HPDE6-E6E7 (cell line): ENCODE measurements around the gene PRRT3.
A peak's percentile ranks its signal among the peaks of the same experiment; 100 is the strongest.
"Not testable (repeated sequence)": the region's sequence is repeated elsewhere in the genome, so short reads cannot be mapped to it uniquely, and the experiment has no call there.

Experiments used
- DNase-seq: peaks from one replicate; pipeline ENCODE4 v3.0.0; 2011; ENCODE audit warnings: missing footprints; ENCODE audit errors: extremely low spot score

PRRT3 gene

DNA sequence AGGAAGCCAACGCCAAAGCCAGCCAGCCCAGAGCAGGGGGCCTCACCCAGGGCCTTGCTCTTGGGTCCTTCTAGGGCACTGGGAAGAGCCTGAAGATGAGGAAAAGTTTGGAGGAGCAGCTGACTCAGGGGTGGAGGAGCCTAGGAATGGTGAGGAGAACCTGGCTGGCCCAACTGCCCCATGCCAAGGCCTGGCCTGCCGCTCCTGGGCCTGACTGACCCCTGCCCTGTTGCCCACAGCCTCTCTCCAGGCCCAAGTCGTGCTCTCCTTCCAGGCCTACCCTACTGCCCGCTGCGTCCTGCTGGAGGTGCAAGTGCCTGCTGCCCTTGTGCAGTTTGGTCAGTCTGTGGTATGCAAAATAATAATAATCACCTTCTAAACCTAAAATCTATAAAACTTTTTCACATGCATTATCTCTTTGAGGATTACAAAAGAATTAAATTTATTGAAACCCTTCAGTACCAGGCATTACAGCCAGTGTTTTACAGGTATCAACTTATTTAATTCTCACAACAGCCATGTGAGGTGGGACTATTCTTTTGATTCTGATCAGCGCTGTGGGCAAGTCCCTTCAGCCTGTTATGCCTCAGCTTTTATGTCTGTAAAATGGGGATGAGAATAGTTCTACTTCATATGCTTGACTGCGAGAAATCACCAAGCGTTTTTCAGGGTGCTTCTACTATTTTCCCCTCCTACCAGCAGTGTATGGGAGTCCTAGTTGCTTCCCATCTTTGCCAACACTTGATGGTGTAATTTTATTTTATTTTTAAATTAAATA, 33.8 kb downstream of the PRRT3 start:
- no peak for DNase-seq

DNA sequence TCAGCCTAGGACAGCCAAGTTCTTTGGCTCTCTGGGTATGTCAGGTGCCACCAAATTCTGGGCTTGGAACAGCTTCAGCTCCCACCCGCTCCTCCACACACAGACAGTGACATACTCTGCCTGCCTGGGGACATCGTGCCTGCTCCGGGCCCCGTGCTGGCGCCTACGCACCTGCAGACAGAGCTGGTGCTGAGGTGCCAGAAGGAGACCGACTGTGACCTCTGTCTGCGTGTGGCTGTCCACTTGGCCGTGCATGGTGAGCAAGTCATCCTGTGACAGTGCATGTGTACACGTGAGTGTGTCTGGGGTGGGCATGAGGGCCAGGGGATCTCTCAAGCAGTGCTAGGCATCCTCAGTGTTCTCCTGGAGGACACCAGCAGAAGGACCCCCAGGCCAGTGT, 34.4 kb downstream of the PRRT3 start:
- no peak for DNase-seq

- DNase-seq, result peak; percentile 82
These were observed 35.2 kb downstream of the PRRT3 start, which contains the start of gene IL17RC for GRCh38 chr3:9916734-9917680. Gene IL17RC (plus strand): TSS chr3:9917098. CDS start chr3:9917316, 218 bp downstream.

DNA sequence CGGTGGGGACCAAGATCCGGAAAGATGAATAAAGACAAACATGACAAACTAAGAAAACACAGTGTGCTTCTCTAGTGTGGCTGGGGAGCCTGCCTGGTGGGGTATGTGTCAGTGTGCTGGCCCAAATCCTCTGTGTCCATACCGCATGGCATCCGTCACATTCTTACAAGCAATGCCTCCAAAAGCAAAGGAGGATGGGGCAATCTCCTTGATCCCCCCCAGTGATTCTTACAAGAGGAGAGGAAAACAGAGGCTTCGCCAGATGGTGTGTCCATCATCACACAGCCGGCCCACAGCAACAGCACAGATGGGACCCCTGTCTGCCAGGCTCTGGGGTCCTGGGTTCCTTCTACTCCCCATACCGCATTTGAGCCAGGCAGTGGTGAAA, 35.9 kb downstream of the PRRT3 start:
- no peak for DNase-seq

- DNase-seq, result no peak
These were observed 36.7 kb downstream of the PRRT3 start for GRCh38 chr3:9915254-9916141.

DNA sequence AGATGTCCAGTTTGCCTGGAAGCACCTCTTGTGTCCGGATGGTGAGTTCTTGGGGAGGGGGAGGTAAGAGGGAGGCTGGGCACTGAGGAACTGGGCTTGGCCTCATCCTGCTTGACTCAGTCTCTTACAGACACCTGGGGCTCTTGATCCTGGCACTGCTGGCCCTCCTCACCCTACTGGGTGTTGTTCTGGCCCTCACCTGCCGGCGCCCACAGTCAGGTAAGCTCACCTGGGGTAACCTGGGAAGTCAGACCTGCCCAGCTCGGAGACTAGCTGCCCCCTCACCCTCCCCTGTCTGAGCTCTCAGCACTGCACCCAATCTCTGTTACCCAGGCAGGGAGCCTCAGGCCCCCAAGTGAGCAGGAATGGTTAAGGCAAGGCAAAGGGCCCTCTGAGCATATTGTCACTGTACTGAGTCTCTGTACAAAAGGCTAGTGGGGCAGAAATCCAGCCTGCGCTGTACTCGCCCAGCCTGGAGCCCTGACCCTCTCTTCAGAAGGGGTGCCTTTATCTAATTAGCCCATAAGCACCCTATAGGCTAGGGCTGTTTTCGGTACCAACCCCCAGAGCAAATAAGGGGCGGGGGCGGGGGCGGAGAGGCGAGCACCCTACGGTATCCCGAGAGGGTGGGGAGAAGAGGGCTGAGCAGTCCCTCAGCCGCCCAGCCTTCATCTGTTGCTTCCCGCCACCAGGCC, 37.5 kb downstream of the PRRT3 start:
- no peak for DNase-seq

DNA sequence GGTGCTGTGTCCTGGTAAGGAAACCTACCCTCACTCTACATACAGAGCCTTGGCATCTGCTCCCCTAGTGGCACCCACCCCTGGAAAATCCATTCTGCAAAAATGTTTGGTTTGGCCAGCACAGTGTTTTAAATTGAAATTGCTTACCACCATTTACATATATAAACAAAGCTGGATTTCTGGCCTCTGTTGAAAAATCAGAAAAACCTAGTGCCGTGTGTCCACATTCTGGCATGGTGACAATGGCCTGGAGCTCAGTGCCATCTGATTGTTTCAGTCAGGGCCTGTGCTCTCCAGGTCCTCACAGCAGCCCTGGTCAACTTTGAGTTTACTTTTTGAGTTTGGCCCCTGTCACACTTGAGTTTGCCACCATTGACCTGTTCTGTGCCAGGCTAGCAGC, 38.2 kb downstream of the PRRT3 start:
- DNase-seq, result no peak

GRCh38 chr3:9913601-9914000, 38.6 kb downstream of the PRRT3 start:
- DNase-seq, result no peak

GRCh38 chr3:9912294-9912935, 39.8 kb downstream of the PRRT3 start:
- DNase-seq, result no peak

DNA sequence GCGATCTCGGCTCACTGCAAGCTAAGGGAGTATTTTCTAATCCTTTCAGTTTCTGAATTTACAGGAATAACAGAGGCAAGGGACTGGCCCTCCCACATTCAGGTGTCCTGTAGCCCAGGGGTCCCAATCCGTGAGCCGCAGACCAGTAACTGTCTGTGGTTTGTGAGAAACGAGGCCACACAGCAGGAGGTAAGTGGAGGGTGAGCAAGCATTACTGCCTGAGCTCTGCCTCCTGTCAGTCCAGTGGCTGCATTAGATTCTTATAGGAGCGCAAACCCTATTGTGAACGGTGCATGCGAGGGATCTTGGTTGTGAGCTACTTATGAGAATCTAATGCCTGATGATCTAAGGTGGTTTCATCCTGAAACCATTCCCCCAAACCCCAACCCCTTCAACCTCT, 40.3 kb downstream of the PRRT3 start:
- no peak for DNase-seq

DNA sequence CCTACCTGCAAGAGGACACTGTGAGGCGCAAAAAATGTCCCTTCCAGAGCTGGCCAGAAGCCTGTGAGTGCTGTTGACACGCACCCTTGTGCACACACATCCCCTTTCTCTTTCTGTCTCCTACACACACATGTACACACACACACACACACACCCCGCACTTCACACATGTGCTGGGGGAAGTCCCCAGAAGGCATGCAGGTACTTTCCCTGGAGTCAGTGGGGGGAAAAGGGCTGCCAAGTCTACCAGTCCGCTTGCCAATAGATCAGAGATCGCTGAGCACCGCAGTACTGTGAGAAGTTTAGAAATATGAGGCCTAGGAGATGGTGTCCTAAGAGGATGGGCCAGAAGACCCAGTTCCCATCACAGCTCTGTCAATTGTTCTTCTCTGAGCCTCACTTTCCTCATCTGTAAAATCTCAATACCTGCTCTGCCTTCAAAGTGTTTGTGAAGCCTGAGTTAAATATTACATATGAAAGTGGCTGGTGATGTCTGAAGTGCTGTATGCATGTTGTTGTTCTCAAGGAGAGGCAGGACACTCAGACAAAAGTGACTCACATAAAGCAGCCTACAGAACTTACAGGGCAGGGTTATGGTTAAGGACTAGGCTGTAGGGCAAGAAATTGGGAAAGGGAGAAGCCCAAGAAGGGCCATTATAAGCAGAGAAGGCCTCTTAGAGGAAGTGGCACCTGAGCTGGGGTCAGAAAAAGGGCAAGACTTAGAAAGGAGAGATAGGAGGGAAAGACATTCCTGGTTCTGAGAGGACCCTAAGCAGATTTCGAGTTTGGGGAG, 42.8 kb downstream of the PRRT3 start:
- no peak for DNase-seq

GRCh38 chr3:9908286-9908685, 43.9 kb downstream of the PRRT3 start:
- DNase-seq, result no peak

GRCh38 chr3:9906480-9906879, 45.7 kb downstream of the PRRT3 start:
- DNase-seq, result no peak

DNA sequence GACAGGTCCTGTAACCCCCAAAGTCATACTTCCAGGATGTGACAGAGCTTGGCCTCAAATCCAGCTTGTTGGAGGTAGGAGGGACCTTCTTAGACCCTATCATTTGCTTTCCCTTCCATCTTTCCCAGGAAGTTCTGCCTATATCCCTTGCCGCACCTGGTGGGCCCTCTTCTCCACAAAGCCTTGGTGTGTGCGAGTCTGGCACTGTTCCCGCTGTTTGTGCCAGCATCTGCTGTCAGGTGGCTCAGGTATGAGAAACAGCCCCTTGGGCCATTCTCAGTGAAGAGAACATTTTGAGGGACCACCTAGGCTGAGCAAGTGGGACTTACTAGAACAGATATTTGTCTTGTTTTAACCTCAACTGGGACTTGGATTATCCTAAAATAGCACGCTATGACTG, 48.3 kb downstream of the PRRT3 start:
- DNase-seq, result no peak

GRCh38 chr3:9903238-9903624, 49.0 kb downstream of the PRRT3 start:
- no peak for DNase-seq

GRCh38 chr3:9902372-9903237, 49.6 kb downstream of the PRRT3 start, which contains the start of gene IL17RE:
Gene IL17RE (plus strand): TSS chr3:9902848. CDS start chr3:9902933, 85 bp downstream.
- no peak for DNase-seq

DNA sequence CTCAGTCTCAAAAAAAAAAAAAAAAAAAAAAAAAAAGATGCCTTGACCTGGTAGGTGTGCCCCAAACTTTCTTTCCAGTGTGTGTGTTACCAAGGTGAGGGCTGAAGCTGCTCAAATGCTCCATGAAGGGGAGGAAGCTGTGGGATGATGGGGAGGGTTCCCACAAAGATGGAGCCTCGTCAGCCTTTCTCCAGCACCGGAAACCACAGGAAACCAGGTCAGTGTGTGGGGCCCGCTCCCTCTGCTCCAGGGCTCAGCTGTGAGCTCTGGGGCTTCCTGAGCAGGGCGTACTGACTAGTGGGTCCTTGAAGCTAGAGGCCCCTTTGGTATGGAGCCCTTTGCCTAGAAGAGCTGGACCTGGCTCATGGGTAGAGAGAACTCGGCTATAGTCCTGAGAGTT, 50.2 kb downstream of the PRRT3 start:
- DNase-seq, result no peak

DNA sequence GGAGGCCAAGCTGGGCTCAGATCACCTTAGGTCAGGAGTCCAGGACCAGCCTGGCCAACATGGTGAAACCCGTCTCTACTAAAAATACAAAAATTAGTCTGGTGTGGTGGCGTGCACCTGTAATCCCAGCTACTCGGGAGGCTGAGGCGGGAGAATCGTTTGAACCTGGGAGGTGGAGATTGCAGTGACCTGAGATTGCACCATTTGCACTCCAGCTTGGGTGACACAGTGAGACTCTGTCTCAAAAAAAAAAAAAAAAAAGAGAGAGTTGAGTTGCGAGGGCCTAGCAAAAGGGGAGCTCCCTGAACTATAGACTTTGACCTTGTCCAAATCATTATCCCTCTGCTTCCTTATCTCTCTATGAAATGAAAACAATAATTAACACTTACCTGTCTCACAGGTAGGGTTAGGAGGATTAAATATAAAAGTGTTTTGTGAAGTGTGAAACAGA, 51.2 kb downstream of the PRRT3 start:
- not testable (repeated sequence) for DNase-seq
